Breast epithelium (tissue), 3 donors: ENCODE measurements around the gene ALG8.

Experiments used
- CTCF ChIP-seq, 3 donors: fragments of 450-650 bp; IDR thresholded peaks; one replicate each; pipeline ENCODE4 v1.5.1; 2016 to 2017; ENCODE audit warnings: antibody characterized with exemption in 3 of 3, mild to moderate bottlenecking in 3 of 3, moderate library complexity in 3 of 3
- POLR2AphosphoS5 ChIP-seq, 3 donors: sonication (generic); formaldehyde crosslinking; IDR thresholded peaks; one replicate each; pipeline ENCODE4 v1.6.1; 2017; ENCODE audit warnings: antibody characterized with exemption in 3 of 3

DNA sequence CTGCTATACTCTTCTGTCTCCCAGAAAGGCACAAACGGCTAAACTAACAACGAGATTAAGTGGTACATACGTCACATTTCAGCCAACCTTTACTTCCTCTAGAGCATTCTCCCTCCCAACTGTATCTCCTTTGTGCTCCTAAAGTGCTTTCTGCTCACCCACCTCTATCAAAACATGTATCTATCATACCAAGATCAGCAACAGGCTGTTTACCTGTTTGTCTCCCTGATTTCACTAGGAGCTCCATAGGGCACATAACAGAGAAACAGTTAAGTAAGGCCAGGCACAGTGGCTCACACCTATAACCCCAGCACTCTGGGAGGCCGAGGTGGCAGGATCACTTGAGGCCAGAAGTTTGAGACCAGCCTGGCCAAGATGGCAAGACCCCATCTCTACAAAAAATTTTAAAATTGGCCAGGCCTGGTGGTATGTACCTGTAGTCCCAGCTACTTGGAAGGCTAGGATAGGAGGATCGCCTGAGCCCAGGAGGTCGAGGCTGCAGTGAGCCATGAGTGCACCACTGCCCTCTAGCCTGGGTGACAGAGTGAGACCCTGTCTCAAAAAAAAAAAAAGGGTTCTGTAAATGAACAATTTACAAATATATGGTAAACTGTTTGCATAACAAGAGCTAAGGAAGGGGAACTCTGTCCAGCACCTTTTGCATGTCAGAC, 62.6 kb downstream of the ALG8 start:
- TF ChIP-seq POLR2AphosphoS5 (IDR thresholded peaks at IDR 0.05) (no peak), CTCF (IDR thresholded peaks at IDR 0.05) (no peak)
